ENCODE data around the gene CLN5. TPM values are rescaled to one million over a fixed set of nuclear protein-coding genes. Genes with fewer than 3 reads are reported as not detected.
A peak's percentile ranks its signal among the peaks of the same experiment; 100 is the strongest.

The CLN5 gene
- total RNA-seq, 3 donors from 2014 or later = 14.7 to 18.7 (median 17.1) TPM

DNA sequence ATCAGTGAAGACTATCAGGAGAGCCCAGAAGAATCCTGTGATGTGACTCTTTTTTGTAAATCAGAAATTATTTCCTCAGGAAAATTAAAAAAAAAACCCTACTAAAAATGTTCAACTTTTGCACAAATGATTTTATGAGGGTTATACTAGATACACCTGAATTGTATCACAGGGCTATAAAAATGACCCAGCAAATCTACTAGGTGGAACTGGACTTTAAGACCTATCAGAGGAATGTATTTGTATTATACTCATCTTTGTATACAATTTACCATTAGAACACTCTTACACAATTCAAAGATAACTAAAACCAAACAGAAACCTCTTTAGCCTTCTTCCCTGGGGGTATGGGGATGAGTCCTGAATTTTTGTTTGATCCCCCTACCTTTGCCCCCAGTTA lies 27.9 kb downstream of the CLN5 start:
- DNase-seq (no peak), ATAC-seq (no peak)
- peaks cover 69% of the 10 kb centered on the region for H3K4me1 Mint-ChIP-seq (ENCODE audit: low read depth)
- H3K4me3 Mint-ChIP-seq = no peak overlapping the region
- H3K36me3 Mint-ChIP-seq (ENCODE audit: insufficient read depth) = peaks cover 27% of the 10 kb centered on the region
- no peaks in the 10 kb centered on the region for H3K27me3 Mint-ChIP-seq (ENCODE audit: low read depth)
- no peaks in the 10 kb centered on the region for H3K9me3 Mint-ChIP-seq

DNA sequence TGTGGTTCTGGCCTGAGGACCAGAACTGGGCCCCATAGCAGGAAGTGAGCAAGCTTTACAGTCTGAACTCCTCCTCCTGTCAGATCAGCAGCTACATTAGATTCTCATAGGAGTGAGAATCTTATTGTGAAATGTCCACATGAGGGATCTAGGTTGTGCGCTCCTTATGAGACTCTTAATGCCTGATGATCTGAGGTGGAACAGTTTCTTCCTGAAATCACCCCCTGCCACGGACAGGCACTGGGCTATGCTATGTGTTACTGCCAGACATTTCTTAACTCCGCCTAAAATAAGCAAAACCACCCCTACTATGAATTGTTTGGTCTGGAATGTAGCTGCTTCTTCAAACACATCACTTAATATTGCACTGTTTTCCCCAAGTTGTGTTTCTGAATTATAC lies 30.5 kb downstream of the CLN5 start:
- Mint-ChIP-seq H3K4me1 (ENCODE audit: low read depth) (peaks cover 69% of the 10 kb centered on the region), H3K9me3 (no peaks in the 10 kb centered on the region), H3K36me3 (ENCODE audit: insufficient read depth) (peaks cover 14% of the 10 kb centered on the region), H3K27me3 (ENCODE audit: low read depth) (no peaks in the 10 kb centered on the region), H3K4me3 (no peak overlapping the region)
- ATAC-seq (no peak), DNase-seq (no peak)

GRCh38 chr13:77026255-77026860 lies 34.5 kb downstream of the CLN5 start:
- Mint-ChIP-seq H3K9me3 (no peaks in the 10 kb centered on the region), H3K27me3 (ENCODE audit: low read depth) (peaks cover 2% of the 10 kb centered on the region)
- peak; percentile 60 to 67 for ATAC-seq

DNA sequence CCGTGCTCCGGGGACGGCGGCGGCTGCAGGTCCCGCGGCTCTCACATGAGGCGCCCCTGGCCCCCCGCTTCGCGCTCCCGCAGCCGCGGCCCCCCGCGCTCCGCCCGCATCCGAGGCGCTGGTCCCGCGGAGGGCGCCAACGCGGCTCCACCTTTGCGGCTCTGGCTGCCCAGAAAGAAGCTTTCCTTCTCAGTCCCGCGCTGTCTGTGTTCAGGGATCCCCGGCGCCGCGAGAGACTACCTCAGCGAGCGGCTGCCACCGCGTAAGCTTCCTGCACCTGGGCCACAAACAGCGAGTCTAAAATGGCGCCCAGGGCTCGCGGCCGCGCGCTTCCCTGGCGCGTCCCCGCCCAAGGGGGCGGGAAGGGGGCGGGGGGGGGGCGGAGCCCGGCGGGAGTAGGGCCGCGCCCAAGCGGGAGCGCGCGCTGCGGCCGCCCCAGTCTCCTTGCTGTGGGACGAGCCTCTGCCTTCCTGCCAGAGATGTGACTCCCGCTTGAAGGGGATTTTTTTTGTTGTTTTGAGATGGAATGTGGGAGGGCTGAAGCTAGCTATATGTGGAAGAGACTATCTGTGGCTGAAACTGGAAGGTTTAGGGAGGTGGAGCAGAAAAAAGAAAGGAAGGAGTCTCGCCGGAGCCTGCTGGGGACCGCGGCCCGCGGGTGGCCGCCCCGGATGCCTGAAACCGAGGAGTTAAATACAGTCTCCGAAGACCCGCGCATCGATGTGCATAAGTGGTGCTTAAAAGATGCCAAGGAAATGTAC lies 35.2 kb downstream of the CLN5 start, which contains the start of gene FBXL3:
FBXL3 (minus strand) TSS at position 299 of the 761 bp plus-strand sequence. CDS start 5,299 bp downstream, outside the sequence.
- ATAC-seq (peak; percentile 70 to 73), DNase-seq (peak; percentile 74)
- Mint-ChIP-seq H3K27me3 (ENCODE audit: low read depth) (peaks cover 2% of the 10 kb centered on the region), H3K4me1 (ENCODE audit: low read depth) (peaks cover 48% of the 10 kb centered on the region), H3K9me3 (no peaks in the 10 kb centered on the region), H3K4me3 (peak within 1 kb of the TSS; percentile 96), H3K36me3 (ENCODE audit: insufficient read depth) (peaks cover 4% of the 10 kb centered on the region)

More at GRCh38 chr13:77026255-77026860, 34.5 kb downstream of the CLN5 start:
- Mint-ChIP-seq H3K4me3 (peak overlapping the region; percentile 96), H3K36me3 (ENCODE audit: insufficient read depth) (peaks cover 7% of the 10 kb centered on the region), H3K4me1 (ENCODE audit: low read depth) (peaks cover 55% of the 10 kb centered on the region)
- DNase-seq = peak; percentile 65

DNA sequence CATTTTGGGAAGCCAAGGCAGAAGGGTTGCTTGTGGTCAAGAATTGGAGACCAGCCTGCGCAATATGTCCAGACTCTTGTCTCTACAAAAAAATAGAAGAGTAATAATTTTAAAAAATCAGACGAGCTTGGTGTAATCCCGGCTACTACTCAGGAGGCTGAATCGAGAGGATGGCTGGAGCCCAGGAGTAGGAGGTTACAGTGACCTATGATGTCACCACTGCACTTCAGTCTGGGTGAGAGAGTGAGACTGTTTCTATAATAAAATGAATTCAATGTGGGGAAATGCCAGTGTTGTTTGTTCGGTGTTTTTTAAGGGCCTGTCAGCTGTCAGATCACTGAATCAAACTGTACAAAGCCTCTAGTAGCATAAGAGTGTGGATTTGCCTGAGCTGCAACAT lies 36.3 kb downstream of the CLN5 start:
- Mint-ChIP-seq H3K4me3 (peak overlapping the region; percentile 86), H3K4me1 (ENCODE audit: low read depth) (peaks cover 36% of the 10 kb centered on the region)
- DNase-seq = no peak

DNA sequence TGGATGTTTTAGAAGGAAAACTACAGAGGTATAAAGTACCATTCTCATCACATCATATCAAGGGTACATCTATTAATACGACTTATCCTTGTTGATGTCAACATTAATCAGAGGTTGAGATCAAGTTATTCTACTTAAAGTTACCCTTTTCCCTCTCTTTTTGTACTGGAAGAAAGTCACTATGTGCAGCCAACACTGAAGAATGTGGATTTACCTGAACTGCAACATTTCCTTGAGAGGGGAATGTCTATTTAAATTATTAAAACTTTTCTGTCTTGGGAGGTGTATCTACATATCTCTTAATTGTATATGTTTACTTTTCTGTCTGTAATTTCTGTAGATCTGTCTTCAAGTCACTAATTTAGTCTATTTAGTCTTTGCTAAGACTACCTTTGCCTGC lies 37.6 kb downstream of the CLN5 start:
- Mint-ChIP-seq H3K36me3 (ENCODE audit: insufficient read depth) (no peaks in the 10 kb centered on the region), H3K27me3 (ENCODE audit: low read depth) (peaks cover 2% of the 10 kb centered on the region), H3K4me1 (ENCODE audit: low read depth) (peaks cover 30% of the 10 kb centered on the region), H3K4me3 (no peak overlapping the region), H3K9me3 (no peaks in the 10 kb centered on the region)
- DNase-seq (no peak), ATAC-seq (no peak)

More for the DNA sequence above, 36.3 kb downstream of the CLN5 start:
- no peaks in the 10 kb centered on the region for H3K9me3 Mint-ChIP-seq
- peaks cover 2% of the 10 kb centered on the region for H3K27me3 Mint-ChIP-seq (ENCODE audit: low read depth)
- ATAC-seq = no peak
- H3K36me3 Mint-ChIP-seq (ENCODE audit: insufficient read depth) = peaks cover under 1% of the 10 kb centered on the region

- no peak overlapping the region for H3K4me3 Mint-ChIP-seq
- no peak for DNase-seq
- H3K9me3 Mint-ChIP-seq = no peaks in the 10 kb centered on the region
- H3K36me3 Mint-ChIP-seq (ENCODE audit: insufficient read depth) = no peaks in the 10 kb centered on the region
- peaks cover 17% of the 10 kb centered on the region for H3K4me1 Mint-ChIP-seq (ENCODE audit: low read depth)
- peaks cover 2% of the 10 kb centered on the region for H3K27me3 Mint-ChIP-seq (ENCODE audit: low read depth)
- no peak for ATAC-seq
These were observed 39.9 kb downstream of the CLN5 start for GRCh38 chr13:77031656-77032243.

GRCh38 chr13:77033717-77034302 lies 41.9 kb downstream of the CLN5 start:
- H3K4me1 Mint-ChIP-seq (ENCODE audit: low read depth) = peaks cover 5% of the 10 kb centered on the region
- no peak overlapping the region for H3K4me3 Mint-ChIP-seq
- H3K9me3 Mint-ChIP-seq = no peaks in the 10 kb centered on the region
- peaks cover 2% of the 10 kb centered on the region for H3K27me3 Mint-ChIP-seq (ENCODE audit: low read depth)
- ATAC-seq (peak; percentile 85 to 90), DNase-seq (no peak)
- no peaks in the 10 kb centered on the region for H3K36me3 Mint-ChIP-seq (ENCODE audit: insufficient read depth)

DNA sequence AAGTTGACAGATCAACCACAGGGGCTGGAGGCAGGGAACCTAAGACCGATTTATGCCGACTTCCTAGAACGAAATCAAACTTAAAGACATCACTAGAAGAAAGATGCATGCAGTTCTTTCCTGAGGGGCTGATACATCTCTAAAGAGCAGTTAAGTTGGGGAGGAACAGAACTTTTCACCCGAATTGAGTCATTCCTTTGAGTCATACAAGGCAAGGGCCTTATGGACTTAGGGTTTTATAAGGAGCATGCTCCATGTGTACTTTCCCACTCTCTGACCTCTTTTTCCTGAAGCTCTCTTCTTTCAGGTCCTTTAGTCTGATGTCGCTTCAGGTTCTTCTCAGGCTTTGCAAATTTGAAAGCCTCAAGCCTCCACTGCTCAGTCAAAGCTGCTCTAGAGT lies 43.0 kb downstream of the CLN5 start:
- Mint-ChIP-seq H3K9me3 (no peaks in the 10 kb centered on the region), H3K4me1 (ENCODE audit: low read depth) (peaks cover 5% of the 10 kb centered on the region), H3K27me3 (ENCODE audit: low read depth) (peaks cover under 1% of the 10 kb centered on the region), H3K36me3 (ENCODE audit: insufficient read depth) (no peaks in the 10 kb centered on the region), H3K4me3 (no peak overlapping the region)
- DNase-seq = no peak
- no peak for ATAC-seq

DNA sequence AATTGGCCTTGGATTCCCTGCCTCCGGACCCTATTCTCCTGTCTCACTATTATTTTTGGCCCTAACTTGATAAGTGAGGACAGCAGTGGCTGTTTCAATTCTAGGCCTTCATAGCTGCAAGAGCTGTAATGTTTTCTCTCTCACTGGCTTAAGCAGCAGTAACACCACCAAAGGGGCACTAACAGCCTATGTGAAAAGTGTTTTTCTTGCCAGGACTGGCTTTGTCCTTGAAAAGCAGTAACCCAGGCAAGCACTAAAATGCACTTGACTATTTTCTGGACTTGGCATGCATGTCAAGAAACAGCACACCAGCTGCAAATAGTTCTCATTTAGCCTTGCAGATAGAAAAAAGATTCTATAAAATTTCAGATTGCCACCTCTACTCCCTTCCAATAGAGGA lies 44.4 kb downstream of the CLN5 start:
- Mint-ChIP-seq H3K9me3 (no peaks in the 10 kb centered on the region), H3K4me3 (no peak overlapping the region), H3K4me1 (ENCODE audit: low read depth) (peaks cover 5% of the 10 kb centered on the region), H3K36me3 (ENCODE audit: insufficient read depth) (no peaks in the 10 kb centered on the region), H3K27me3 (ENCODE audit: low read depth) (no peaks in the 10 kb centered on the region)
- ATAC-seq (no peak), DNase-seq (no peak)

DNA sequence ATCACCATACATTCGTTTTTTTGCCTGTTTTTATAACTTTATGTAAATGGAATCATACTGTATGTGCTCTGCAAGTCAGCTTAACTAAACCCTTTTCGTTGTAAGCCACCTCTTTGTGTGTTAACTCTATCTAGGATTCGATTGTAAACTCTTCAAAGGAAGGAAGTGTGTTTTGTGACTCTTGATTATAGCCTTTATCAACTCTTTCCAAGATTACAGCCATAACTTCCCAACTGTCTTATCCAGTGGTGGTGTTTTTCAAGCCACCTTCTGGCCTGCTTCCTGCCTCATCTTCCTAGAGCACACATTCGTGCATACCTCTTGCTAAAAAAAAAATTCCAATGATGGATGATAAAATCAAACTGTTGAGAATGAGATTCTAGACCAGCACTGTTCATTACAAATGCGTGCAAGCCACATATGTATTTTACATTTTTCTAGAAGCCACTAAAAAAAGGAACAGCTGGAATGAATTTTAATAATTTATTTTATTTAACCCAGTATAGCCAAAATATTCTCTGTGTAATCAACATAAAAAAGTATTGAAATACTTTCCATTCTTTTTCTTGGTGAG lies 47.1 kb downstream of the CLN5 start:
- ATAC-seq (no peak), DNase-seq (no peak)
- Mint-ChIP-seq H3K27me3 (ENCODE audit: low read depth) (no peaks in the 10 kb centered on the region), H3K4me3 (no peak overlapping the region), H3K4me1 (ENCODE audit: low read depth) (peaks cover 7% of the 10 kb centered on the region), H3K9me3 (no peaks in the 10 kb centered on the region), H3K36me3 (ENCODE audit: insufficient read depth) (peaks cover 2% of the 10 kb centered on the region)

DNA sequence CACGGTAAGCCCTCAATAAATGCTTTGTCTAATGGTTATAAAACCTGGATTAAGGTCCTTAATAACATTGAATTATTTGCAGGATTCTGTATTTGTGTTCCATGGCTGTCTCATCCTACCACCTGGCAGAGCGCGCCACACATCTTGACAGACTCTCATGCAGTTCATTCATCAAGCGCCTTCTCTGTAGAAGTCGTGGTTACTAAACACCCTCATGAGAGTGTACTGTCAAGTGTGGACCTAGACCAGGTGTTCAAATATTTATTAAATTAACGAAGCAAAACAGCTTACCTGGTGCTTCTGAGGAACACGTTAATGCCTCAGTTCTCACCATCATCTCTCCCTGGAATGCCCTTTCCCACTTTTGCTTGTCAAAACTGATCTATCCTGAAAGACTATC lies 48.2 kb downstream of the CLN5 start:
- ATAC-seq (no peak), DNase-seq (no peak)
- Mint-ChIP-seq H3K27me3 (ENCODE audit: low read depth) (no peaks in the 10 kb centered on the region), H3K9me3 (no peaks in the 10 kb centered on the region), H3K36me3 (ENCODE audit: insufficient read depth) (peaks cover 9% of the 10 kb centered on the region), H3K4me3 (no peak overlapping the region), H3K4me1 (ENCODE audit: low read depth) (peaks cover 4% of the 10 kb centered on the region)

- no peaks in the 10 kb centered on the region for H3K9me3 Mint-ChIP-seq
- ATAC-seq (no peak), DNase-seq (no peak)
- peaks cover 4% of the 10 kb centered on the region for H3K4me1 Mint-ChIP-seq (ENCODE audit: low read depth)
- no peak overlapping the region for H3K4me3 Mint-ChIP-seq
- peaks cover 10% of the 10 kb centered on the region for H3K36me3 Mint-ChIP-seq (ENCODE audit: insufficient read depth)
- H3K27me3 Mint-ChIP-seq (ENCODE audit: low read depth) = no peaks in the 10 kb centered on the region
These were observed 49.0 kb downstream of the CLN5 start for GRCh38 chr13:77040835-77041234.

GRCh38 chr13:77042566-77043177 lies 50.8 kb downstream of the CLN5 start:
- H3K4me1 Mint-ChIP-seq (ENCODE audit: low read depth) = peaks cover 4% of the 10 kb centered on the region
- no peak for DNase-seq
- H3K36me3 Mint-ChIP-seq (ENCODE audit: insufficient read depth) = peaks cover 24% of the 10 kb centered on the region
- no peaks in the 10 kb centered on the region for H3K9me3 Mint-ChIP-seq
- H3K4me3 Mint-ChIP-seq = no peak overlapping the region
- H3K27me3 Mint-ChIP-seq (ENCODE audit: low read depth) = no peaks in the 10 kb centered on the region
- no peak for ATAC-seq

Data from activated T-cell treated with anti-CD3 and anti-CD28 coated beads, Interleukin-2, amount 50 U/mL, for 4 hours (primary cell).